GM12891 (cell line): ENCODE data around the gene CPEB1.

Experiments used
- DNase-seq: peaks from one replicate; pipeline ENCODE4 v3.0.0; 2011; ENCODE audit warnings: low spot score; ENCODE audit not compliant: insufficient read length
- FAIRE-seq: peaks from 2 replicates; lab custom pipeline; 2011; peaks lifted over from hg19 to GRCh38; lab: Jason Lieb, UNC
- PAX5 ChIP-seq: IDR thresholded peaks from 2 replicates; pipeline ENCODE4 v1.6.1; 2011; ENCODE audit warnings: low read length, moderate library complexity, mild to moderate bottlenecking; ENCODE audit not compliant: insufficient read depth, severe bottlenecking
- POLR2A ChIP-seq: IDR thresholded peaks from 2 replicates; pipeline ENCODE4 v1.6.1; 2011; ENCODE audit warnings: low read depth, low read length, control low read depth
- POLR2AphosphoS5 ChIP-seq: IDR thresholded peaks from 2 replicates; pipeline ENCODE4 v1.6.1; 2011; ENCODE audit warnings: low read depth, low read length, control low read depth
- POU2F2 ChIP-seq: IDR thresholded peaks from 2 replicates; pipeline ENCODE4 v1.6.1; 2011; ENCODE audit warnings: low read depth, mild to moderate bottlenecking, control low read depth, low read length, moderate library complexity
- SPI1 ChIP-seq: IDR thresholded peaks from 2 replicates; pipeline ENCODE4 v1.6.1; 2011; ENCODE audit warnings: low read depth, low read length, control low read depth
- TAF1 ChIP-seq: IDR thresholded peaks from 2 replicates; pipeline ENCODE4 v1.6.1; 2011; ENCODE audit warnings: low read depth, low read length, control low read depth

CPEB1 gene

GRCh38 chr15:82549199-82549665 lies 97.9 kb downstream of the CPEB1 start:
- TF ChIP-seq POLR2AphosphoS5 (no peak), POLR2A (no peak), SPI1 (no peak), TAF1 (no peak), PAX5 (no peak), POU2F2 (no peak)
- FAIRE-seq = no peak
- DNase-seq = no peak

GRCh38 chr15:82548700-82549099 lies 98.5 kb downstream of the CPEB1 start:
- peak; percentile 51 for FAIRE-seq
- DNase-seq = no peak
- TF ChIP-seq PAX5 = no peak

GRCh38 chr15:82545478-82545877 lies 101.7 kb downstream of the CPEB1 start:
- TF ChIP-seq POLR2AphosphoS5 (no peak), SPI1 (no peak), TAF1 (no peak), PAX5 (no peak), POLR2A (no peak), POU2F2 (no peak)
- FAIRE-seq (no peak), DNase-seq (no peak)

GRCh38 chr15:82545002-82545401 lies 102.2 kb downstream of the CPEB1 start:
- DNase-seq (no peak), FAIRE-seq (no peak)
- TF ChIP-seq TAF1 (no peak), SPI1 (no peak), POU2F2 (no peak), POLR2AphosphoS5 (no peak), PAX5 (no peak), POLR2A (no peak)

- DNase-seq (no peak), FAIRE-seq (no peak)
- TF ChIP-seq POU2F2 (no peak), TAF1 (no peak), POLR2AphosphoS5 (no peak), SPI1 (no peak), POLR2A (no peak), PAX5 (no peak)
These were observed 102.7 kb downstream of the CPEB1 start for GRCh38 chr15:82544431-82544830.

- FAIRE-seq (no peak), DNase-seq (no peak)
- TF ChIP-seq TAF1 (no peak), SPI1 (no peak), POLR2A (no peak), POU2F2 (no peak), POLR2AphosphoS5 (no peak), PAX5 (no peak)
These were observed 104.0 kb downstream of the CPEB1 start for GRCh38 chr15:82543160-82543559.

GRCh38 chr15:82540984-82541431 lies 106.2 kb downstream of the CPEB1 start:
- no peak for TF ChIP-seq POLR2AphosphoS5
- TF ChIP-seq POLR2A = no peak
- TF ChIP-seq SPI1 = no peak
- TF ChIP-seq TAF1 = no peak
- TF ChIP-seq PAX5 = no peak
- TF ChIP-seq POU2F2 = no peak
- FAIRE-seq (no peak), DNase-seq (peak; percentile 26)

- TF ChIP-seq POLR2AphosphoS5 (peak; percentile 99), SPI1 (peak; percentile 71), TAF1 (peak; percentile 99), POU2F2 (peak; percentile 73; the same call in 1 of the 2 replicates), PAX5 (no peak), POLR2A (peak; percentile 99)
- DNase-seq (peak; percentile 99), FAIRE-seq (no peak)
These were observed 106.8 kb downstream of the CPEB1 start, which contains the start of gene RPS17 for GRCh38 chr15:82540055-82540983. RPS17 (minus strand) TSS chr15:82540457; CDS start chr15:82540428, 29 bp downstream.

GRCh38 chr15:82539691-82540054 lies 107.5 kb downstream of the CPEB1 start:
- no peak for FAIRE-seq
- DNase-seq = no peak
- TF ChIP-seq POLR2A (no peak), PAX5 (no peak), POLR2AphosphoS5 (no peak), POU2F2 (no peak), TAF1 (no peak), SPI1 (no peak)
